Motor neuron (in vitro differentiated cells): ENCODE data around the gene CNOT10. TPM values are rescaled to one million over a fixed set of nuclear protein-coding genes. Genes with fewer than 3 reads are reported as not detected.
"Not testable (repeated sequence)": the region's sequence is repeated elsewhere in the genome, so short reads cannot be mapped to it uniquely, and the experiment has no call there.

Experiments
- ATAC-seq, 8 experiments: fragments of 200-7000 bp; cut with Tn5 transposase; replicated peaks in 6 of 8; 2 replicates each; pipeline ENCODE4 v1.8.0; 2021; ENCODE audit warnings: mild to moderate bottlenecking in 8 of 8, moderate library complexity in 8 of 8
- H3K27ac ChIP-seq, 2 donors: fragments of 250-450 bp; sonication (Bioruptor Pico); 2 replicates each; pipeline ENCODE4 v1.9.0; 2021; ENCODE audit warnings: antibody characterized with exemption in 2 of 2, mild to moderate bottlenecking in 2 of 2, moderate library complexity in 1 of 2
- H3K4me1 ChIP-seq, 2 donors: fragments of 250-450 bp; sonication (Bioruptor Pico); replicated peaks in 1 of 2; 2 replicates each; pipeline ENCODE4 v1.6.1; 2021; ENCODE audit warnings: antibody characterized with exemption in 2 of 2, mild to moderate bottlenecking in 2 of 2, moderate library complexity in 1 of 2
- H3K4me3 ChIP-seq, 5 donors: fragments of 250-450 bp; sonication (Bioruptor Pico); 2 replicates each; pipeline ENCODE4 v1.9.0; 2021; ENCODE audit warnings: antibody characterized with exemption in 5 of 5, mild to moderate bottlenecking in 5 of 5, moderate library complexity in 4 of 5
- WGBS, 10 experiments: fragments of 450-650 bp; shearing (Covaris generic); methylation state at CpG; one replicate each; pipeline ENCODE4 v1.0.0; 2022; 5-methylcytosine and 5-hydroxymethylcytosine counted together
- in situ Hi-C, 9 experiments: fragments of 400-800 bp; cut with MboI; loops; one replicate each; pipeline ENCODE4 v1.15.0; 2021; ENCODE audit warnings: low sequenced_read_pairs in 9 of 9, low pct_unique_long_range_greater_than_20kb in 2 of 9; ENCODE audit not compliant: unreplicated experiment in 9 of 9
- total RNA-seq, 8 experiments: library from RNA; unstranded; fragments of 300-600 nt; gene quantifications; 2 replicates each; pipeline versions ENCODE4 v1.2.3 to v1.2.4, GENCODE V29; 2022

CNOT10 gene
- total RNA-seq, 8 experiments from 2014 or later, result 19.2 to 43.1 (median 33.6) TPM

DNA sequence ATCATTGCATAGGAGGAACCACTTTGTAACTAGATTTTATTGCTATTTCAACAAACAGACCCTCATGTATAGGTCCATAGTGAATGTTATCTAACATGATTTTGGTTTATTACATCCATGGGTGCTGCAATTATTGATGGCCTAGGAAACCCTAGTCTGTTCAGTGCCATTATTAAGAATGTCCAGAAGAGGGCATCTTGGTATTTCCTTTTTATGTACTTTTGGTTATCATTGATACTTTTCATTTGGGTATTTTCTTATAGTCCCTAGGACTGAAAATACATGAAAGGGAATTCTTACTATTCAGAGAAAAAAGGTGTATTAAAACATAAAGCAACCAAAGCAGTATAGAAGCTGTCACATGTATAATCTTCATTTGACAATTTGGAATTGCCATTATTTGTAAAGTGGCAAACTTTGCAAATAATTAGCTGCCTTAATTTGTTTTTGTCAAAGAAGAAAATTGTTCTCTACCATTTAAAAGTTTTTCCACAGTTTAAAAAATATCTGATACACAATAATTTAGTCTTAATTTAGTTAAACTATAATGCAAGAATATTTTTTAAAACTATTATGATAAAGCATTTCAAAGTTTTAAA is 48.7 kb downstream of the CNOT10 start:
- Histone ChIP-seq H3K27ac (no peak overlapping the region), H3K4me1 (no peaks in the 10 kb centered on the region), H3K4me3 (no peak overlapping the region)
- in situ Hi-C loops, result loop anchor here in 6 of 9 experiments (10.0 to 25.0 kb wide), 2 partner anchors 201 to 204 kb away; no protein-coding TSS in a partner anchor
- peak in 4 of 8 experiments; percentile 14 to 54 (median 41) for ATAC-seq

DNA sequence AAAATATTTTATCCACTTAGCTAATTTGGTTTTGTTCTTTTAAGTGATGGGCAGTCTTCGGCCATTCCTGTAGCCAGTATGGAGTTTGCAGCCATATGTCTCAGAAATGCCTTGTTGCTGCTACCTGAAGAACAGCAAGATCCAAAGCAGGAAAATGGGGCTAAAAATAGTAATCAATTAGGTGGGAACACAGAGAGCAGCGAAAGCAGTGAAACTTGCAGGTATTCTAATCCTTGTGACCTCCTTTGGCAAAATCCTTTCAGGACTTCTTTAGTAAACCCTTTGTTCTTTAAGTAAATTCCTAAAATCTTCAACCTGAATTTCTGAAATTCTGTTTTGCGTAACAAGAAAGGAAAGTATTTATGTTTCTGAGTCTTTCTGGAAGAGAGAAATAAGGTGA is 49.8 kb downstream of the CNOT10 start:
- no peak for ATAC-seq
- H3K27ac ChIP-seq, result no peak overlapping the region
- no peak overlapping the region for H3K4me3 ChIP-seq
- WGBS, 10 experiments, result 82 to 100% (median 93%) methylated on average over 1 to 3 of the region's 3 CpGs
- no peaks in the 10 kb centered on the region for H3K4me1 ChIP-seq
- in situ Hi-C loops, result loop anchor here in 6 of 9 experiments (10.0 to 25.0 kb wide), 2 partner anchors 200 to 203 kb away; no protein-coding TSS in a partner anchor

DNA sequence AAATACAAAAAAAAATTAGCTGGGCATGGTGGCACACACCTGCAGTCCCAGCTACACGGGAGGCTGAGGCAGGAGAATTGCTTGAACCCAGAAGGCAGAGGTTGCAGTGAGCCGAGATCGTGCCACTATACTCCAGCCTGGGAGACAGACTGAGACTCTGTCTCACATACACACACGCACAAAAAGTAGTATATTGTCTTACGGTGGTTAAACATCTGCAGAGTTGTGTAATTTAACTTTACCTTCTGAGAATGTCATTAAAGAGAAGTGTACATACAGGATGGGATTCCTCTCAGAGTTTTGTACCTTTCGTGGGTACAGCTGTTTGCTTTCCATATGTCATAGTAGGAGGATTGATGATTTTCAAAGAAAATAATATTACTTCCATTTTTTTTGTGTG is 58.5 kb downstream of the CNOT10 start:
- H3K4me3 ChIP-seq, ATAC-seq, H3K27ac ChIP-seq: not testable (repeated sequence)
- H3K4me1 ChIP-seq, result peaks cover 0 to 12% of the 10 kb centered on the region in 2 donors
- in situ Hi-C loops, result loop anchor here in 3 of 9 experiments (10.0 to 25.0 kb wide), 2 partner anchors 191 to 194 kb away; no protein-coding TSS in a partner anchor
- WGBS, 10 experiments, result 80 to 100% (median 100%) methylated on average over 1 to 6 of the region's 6 CpGs; no CpG with 5 or more reads in 3 of the 10 experiments

DNA sequence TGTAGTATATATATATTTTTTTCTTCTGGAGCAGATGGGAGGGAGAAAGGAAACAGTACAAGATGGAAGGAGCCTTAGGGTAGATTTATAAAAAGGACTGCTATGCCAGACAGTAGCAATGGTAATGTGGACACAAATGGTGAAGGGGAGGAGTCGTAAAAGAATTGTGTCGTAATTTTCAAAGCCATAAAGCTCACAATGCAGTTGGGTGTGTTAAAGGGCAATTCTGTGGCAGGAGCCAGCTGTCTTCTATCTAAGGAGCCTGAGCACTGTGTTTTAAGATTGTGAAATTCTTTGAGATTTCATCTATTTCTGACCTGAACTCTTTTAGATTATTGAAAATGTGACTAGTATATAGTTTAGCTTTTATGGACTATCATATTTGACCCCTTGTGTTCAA is 58.9 kb downstream of the CNOT10 start:
- peak in 6 of 8 experiments; percentile 45 to 100 (median 86) for ATAC-seq
- in situ Hi-C loops, result loop anchor here in 3 of 9 experiments (10.0 to 25.0 kb wide), 2 partner anchors 191 to 193 kb away; no protein-coding TSS in a partner anchor
- Histone ChIP-seq H3K4me3 (no peak overlapping the region), H3K4me1 (peaks cover 0 to 12% of the 10 kb centered on the region in 2 donors), H3K27ac (no peak overlapping the region)
- WGBS, 10 experiments, result 30 to 60% (median 40%) methylated on average over 1 to 2 of the region's 2 CpGs; no CpG with 5 or more reads in 3 of the 10 experiments

DNA sequence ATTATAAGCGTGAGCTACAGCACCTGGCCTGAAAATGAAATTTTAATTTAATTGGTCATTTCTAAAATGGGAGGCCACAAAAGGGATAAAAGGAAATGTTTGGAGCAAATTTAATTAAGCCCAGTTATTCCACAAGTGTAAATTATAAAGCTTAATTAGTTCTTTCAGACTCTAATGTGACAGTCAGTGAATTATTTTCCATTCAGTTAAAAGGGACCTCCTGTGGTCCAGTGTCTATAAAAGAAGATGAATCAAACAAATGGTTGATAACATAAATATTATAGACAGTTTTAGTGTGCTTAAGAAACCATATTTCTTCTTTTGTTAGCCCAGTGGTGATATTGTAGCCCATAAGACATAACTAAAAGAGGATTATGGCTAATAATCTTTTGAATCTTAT is 66.4 kb downstream of the CNOT10 start:
- WGBS, 10 experiments, result 57 to 100% (median 100%) methylated on average over 1 of the region's 1 CpG; no CpG with 5 or more reads in 5 of the 10 experiments
- Histone ChIP-seq H3K4me3 (no peak overlapping the region), H3K4me1 (no peaks in the 10 kb centered on the region), H3K27ac (no peak overlapping the region)
- peak in 3 of 8 experiments; percentile 28 to 81 (median 45) for ATAC-seq
- in situ Hi-C loops, result no loop called here

DNA sequence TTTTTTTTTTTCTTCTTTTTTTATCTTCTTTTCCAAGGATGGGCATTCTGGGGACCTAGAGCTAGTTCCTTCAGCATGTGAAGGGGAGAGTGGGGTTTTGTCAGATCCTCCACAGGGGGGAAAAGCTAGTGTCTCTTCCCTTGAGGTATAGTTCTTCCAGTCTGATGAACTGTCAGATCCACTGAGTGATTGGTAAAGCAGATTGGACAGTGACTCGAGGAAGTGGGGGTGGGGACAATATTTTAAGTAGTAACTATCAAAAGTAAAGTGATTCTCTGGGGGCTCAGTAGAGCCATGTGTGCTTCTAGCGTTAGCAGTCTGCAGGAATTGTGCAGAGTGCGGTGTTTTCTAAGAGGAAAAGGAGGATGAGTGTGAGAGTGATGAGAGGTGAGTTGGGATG is 70.8 kb downstream of the CNOT10 start:
- H3K4me1 ChIP-seq, result no peaks in the 10 kb centered on the region
- WGBS, 10 experiments, result 20 to 90% (median 81%) methylated on average over 1 to 3 of the region's 3 CpGs
- no peak overlapping the region for H3K27ac ChIP-seq
- in situ Hi-C loops, result no loop called here
- H3K4me3 ChIP-seq, result no peak overlapping the region
- no peak for ATAC-seq

DNA sequence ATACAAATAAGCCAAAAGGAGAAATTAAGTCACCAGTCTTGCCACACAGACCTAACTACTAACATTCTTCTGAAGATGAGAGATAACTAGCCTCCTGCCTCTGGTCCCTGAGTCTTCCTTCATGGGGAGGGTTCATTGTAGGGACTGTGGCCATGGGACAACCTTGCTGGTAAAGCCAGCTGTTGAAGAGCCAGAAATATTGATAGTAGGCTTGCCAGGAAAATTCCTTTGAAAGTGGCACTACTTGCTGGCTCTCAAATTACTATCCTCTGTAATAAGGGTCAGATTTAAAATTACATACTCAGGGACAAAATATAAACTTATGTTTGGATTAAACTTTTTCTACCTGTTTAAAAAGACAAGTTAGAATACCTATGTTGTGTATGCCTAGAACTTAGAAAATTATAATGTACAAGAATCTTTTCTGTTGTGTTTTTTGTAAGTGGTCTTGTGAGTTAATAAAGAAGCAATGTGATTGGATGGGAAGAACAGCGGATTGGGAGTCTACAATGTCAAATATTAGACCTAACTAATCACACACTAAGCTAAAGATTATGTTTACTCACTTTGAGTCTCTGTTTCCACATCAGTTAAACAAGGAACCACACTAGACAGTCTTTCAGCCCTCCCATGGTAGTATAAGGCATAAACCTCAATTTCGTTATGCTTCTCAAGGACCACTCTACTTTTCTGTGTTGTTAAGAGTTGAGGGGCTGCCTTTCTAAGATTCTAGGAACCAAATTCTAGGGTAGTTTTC is 72.8 kb downstream of the CNOT10 start:
- Histone ChIP-seq H3K4me3 (no peak overlapping the region), H3K27ac (no peak overlapping the region), H3K4me1 (no peaks in the 10 kb centered on the region)
- WGBS, 10 experiments, result 85 to 100% (median 98%) methylated on average over 1 to 2 of the region's 2 CpGs
- ATAC-seq, result no peak
- in situ Hi-C loops, result no loop called here

DNA sequence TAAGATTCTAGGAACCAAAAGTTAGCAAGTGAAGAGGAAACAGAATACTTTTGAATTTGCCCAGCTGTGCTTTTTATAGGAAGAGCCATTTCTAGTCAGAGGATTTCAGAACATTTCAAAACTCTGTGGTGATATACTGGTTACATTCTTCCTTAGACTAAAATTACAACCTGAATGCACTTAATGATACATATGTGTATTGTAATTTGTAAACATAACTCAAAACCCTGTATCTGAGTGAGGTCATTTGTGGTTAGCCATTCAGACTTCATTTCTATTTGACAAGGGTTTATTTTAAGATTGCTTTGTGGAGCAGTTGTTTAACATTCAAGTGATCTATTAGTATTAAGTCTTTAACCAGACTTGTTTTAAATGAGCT is 73.4 kb downstream of the CNOT10 start:
- H3K4me3 ChIP-seq, result no peak overlapping the region
- no peak for ATAC-seq
- H3K4me1 ChIP-seq, result no peaks in the 10 kb centered on the region
- no peak overlapping the region for H3K27ac ChIP-seq
- in situ Hi-C loops, result no loop called here

DNA sequence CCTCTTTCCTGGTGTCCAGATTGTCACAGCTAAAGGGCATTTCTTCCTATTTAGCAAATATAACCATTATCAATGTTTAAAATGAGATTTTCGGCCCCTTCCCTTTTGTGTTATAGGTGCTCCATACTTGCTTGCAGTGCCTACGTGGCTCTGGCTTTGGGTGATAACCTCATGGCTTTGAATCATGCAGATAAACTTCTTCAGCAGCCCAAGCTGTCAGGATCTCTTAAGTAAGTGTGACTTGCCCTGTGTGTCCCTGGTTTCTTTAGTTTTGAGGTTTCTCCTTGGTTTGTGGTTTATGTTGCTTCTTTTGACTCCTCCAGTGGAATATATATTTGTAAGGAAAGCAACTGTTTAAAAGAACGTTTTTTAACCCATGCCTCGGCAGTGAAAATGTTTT is 74.4 kb downstream of the CNOT10 start:
- H3K27ac ChIP-seq, result no peak overlapping the region
- in situ Hi-C loops, result no loop called here
- H3K4me1 ChIP-seq, result no peaks in the 10 kb centered on the region
- no peak for ATAC-seq
- WGBS, 10 experiments, result 79 to 100% (median 89%) methylated on average over 1 to 4 of the region's 4 CpGs; no CpG with 5 or more reads in 1 of the 10 experiments
- H3K4me3 ChIP-seq, result no peak overlapping the region

DNA sequence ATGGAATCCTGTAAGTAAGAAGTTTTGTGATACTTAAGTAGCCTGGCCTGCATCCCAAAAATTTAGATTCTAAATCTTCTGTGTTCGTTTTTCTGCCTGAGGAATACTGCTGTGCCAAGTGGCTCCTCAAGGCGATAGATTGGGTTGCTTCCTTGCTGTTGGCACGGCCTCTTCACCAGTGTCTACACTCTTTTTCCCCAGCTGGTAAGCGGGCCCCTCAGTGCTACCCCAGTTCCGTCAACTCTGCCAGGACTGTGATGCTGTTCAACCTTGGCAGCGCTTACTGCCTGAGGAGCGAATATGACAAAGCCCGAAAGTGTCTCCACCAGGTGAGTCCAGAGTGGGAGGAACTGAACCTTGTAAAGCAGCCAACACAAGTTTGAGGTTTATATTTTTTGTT is 79.5 kb downstream of the CNOT10 start:
- no peak for ATAC-seq
- no peaks in the 10 kb centered on the region for H3K4me1 ChIP-seq
- no peak overlapping the region for H3K4me3 ChIP-seq
- in situ Hi-C loops, result no loop called here
- 79 to 100% (median 96%) methylated on average over 3 to 7 of the region's 8 CpGs; no CpG with 5 or more reads in 2 of the 10 experiments for WGBS, 10 experiments
- H3K27ac ChIP-seq, result no peak overlapping the region

DNA sequence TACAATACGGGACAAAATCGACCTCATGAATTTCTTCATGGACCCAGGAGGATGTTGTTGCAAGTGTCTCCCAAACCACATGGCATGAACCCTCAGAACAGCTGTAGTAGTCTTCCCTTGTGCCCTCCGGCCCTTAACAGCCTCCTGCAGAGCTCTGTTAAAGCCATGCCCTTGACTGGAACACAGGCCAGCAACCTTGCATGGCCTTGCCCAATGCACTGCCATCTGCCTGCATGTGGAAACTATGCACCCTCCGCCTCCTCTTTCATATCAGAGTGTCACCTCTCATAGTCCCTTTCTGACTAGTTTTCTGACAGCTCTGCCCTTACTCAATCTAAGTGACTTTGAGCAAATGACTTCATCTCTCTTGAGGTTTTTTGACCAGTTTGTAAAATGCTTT is 93.4 kb downstream of the CNOT10 start:
- H3K27ac ChIP-seq, result no peak overlapping the region
- peaks cover 4% of the 10 kb centered on the region in 2 donors for H3K4me1 ChIP-seq
- WGBS, 10 experiments, result 60 to 100% (median 86%) methylated on average over 1 to 3 of the region's 4 CpGs; no CpG with 5 or more reads in 4 of the 10 experiments
- in situ Hi-C loops, result no loop called here
- no peak for ATAC-seq
- H3K4me3 ChIP-seq, result no peak overlapping the region

DNA sequence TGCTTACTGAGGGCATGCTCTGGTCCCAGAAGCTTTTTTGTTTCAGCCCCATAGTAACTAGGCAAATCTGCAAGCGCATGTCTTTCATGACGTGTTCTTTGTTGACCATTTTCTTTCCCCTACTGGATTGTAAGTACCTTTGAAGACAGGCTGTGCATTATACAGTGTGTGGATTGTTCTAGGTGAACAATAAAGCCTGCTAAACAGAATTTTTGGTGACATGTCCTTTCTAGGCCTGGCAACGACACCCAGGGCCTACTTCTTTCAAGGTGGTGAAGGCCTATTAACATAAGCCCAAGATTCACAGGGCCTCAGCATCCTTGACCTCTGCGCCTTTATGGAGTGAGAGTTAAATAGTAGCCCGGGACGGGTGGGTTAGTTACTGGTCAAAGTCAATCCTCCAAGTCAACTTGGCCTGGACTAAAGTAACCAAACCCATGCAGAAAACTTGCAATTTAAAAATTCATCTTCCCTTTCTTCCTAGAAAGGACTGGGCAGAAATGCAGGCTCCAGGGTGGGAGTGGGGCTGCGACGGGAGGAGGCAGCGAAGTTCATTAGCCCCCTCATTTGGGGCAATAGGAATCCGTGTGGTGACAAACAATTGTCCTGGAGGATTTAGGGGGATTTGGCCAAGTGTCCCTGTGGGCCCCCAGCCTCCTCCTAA is 95.2 kb downstream of the CNOT10 start:
- in situ Hi-C loops, result no loop called here
- WGBS, 10 experiments, result 0 to 100% (median 60%) methylated on average over 1 to 8 of the region's 10 CpGs; no CpG with 5 or more reads in 1 of the 10 experiments
- no peak for ATAC-seq
- peak overlapping the region; percentile 12 to 82 for H3K27ac ChIP-seq
- H3K4me3 ChIP-seq, result peak overlapping the region; percentile 39 to 51 (median 47)
- peaks cover 4% of the 10 kb centered on the region in 2 donors for H3K4me1 ChIP-seq

DNA sequence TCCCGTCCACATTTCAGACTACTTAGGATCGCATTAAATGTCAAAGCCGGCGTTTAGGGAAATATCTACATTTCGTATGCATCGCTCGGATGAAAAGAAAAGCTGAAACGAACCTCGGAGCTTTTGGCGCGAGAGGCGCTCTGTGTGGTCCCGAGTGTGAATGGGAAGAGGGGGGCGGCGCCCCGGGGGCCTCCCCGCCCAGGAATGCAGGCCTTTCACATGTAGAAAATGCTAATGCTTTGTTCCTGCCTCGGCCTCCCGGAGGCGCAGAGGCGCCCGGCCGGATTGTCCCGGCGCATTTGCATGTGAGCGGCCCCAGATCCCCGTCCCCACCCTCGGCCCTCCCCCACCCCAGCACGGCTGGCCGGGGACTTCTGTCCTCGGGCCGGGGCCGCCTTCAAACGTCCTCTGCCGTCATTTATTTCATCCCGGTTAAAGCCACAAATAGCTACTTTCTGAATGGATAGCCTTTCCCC is 95.8 kb downstream of the CNOT10 start:
- Histone ChIP-seq H3K27ac (peak overlapping the region; percentile 54 to 82), H3K4me1 (peaks cover 4% of the 10 kb centered on the region in 2 donors), H3K4me3 (peak overlapping the region; percentile 39 to 51 (median 47))
- peak; percentile 67 to 80 (median 76) for ATAC-seq
- in situ Hi-C loops, result no loop called here
- 0 to 20% (median 0%) methylated on average over 1 to 6 of the region's 36 CpGs; no CpG with 5 or more reads in 6 of the 10 experiments for WGBS, 10 experiments
